SK-N-SH (cell line): Measurements from ENCODE around the gene DNAJC15.

Source experiments
- POLR2AphosphoS5 ChIP-seq: IDR thresholded peaks from 2 replicates; pipeline ENCODE4 v1.6.1; 2012; ENCODE audit warnings: low read depth, low read length
- TF ChIP-seq, protein P1 (sequence below): fragments of 200-600 bp; sonication (generic); IDR thresholded peaks from 2 replicates; pipeline ENCODE4 v1.6.1; 2017; ENCODE audit warnings: antibody characterized with exemption, mild to moderate bottlenecking, moderate library complexity

DNA sequence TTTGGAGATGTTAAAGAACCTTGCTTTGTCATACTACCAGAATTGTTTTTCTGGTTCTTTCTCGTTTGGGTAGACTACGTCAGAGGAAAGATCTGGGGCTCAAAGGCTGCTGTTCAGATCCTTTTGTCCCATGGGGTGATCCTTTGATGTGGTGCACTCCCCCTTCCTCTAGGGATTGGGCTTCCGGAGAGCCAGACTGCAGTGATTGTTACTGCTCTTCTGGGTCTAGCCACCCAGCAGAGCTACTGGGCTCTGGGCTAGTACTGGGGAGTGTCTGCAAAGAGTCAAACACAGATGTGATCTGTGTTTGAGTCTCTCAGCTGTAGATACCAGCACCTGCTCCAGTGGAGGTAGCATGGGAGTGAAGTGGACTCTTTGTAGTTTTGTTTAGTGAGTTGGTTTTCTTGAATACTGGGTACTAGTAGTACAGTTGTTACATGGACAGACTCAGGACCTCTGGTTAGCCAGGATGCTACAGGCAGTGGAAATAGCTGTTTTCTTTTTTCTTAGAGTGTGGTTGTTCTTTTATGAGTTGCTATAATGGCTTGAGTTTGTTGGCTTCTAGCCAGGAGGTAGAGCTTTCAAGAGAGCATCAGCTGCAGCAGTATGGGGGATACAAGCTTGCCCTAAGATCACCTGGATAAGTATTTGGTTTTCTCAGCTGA is 34.4 kb downstream of the DNAJC15 start:
- TF ChIP-seq POLR2AphosphoS5, result no peak
- TF ChIP-seq, protein P1, sequence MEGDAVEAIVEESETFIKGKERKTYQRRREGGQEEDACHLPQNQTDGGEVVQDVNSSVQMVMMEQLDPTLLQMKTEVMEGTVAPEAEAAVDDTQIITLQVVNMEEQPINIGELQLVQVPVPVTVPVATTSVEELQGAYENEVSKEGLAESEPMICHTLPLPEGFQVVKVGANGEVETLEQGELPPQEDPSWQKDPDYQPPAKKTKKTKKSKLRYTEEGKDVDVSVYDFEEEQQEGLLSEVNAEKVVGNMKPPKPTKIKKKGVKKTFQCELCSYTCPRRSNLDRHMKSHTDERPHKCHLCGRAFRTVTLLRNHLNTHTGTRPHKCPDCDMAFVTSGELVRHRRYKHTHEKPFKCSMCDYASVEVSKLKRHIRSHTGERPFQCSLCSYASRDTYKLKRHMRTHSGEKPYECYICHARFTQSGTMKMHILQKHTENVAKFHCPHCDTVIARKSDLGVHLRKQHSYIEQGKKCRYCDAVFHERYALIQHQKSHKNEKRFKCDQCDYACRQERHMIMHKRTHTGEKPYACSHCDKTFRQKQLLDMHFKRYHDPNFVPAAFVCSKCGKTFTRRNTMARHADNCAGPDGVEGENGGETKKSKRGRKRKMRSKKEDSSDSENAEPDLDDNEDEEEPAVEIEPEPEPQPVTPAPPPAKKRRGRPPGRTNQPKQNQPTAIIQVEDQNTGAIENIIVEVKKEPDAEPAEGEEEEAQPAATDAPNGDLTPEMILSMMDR, result no peak
